Measurements from ENCODE around the gene COX8A. TPM values are rescaled to one million over a fixed set of nuclear protein-coding genes. Genes with fewer than 3 reads are reported as not detected.

The COX8A gene
- total and polyA plus RNA-seq, 10 donors = 181 to 698 (median 324) TPM

- H3K4me1 ChIP-seq = peaks cover 10 to 30% (median 21%) of the 10 kb centered on the region in 6 donors
- H3K9me3 ChIP-seq = no peaks in the 10 kb centered on the region
- no peak overlapping the region for H3K27ac ChIP-seq
- TF ChIP-seq POLR2AphosphoS5 (IDR thresholded peaks at IDR 0.05) (no peak), POLR2A (IDR thresholded peaks at IDR 0.05) (no peak), CTCF (IDR thresholded peaks at IDR 0.05 in 8 of 11, conservative IDR thresholded peaks at IDR 0.05 in 3 of 11) (no peak)
- H3K36me3 ChIP-seq = no peaks in the 10 kb centered on the region
- intact Hi-C loops (cut with DNase I; ENCODE audit: low total_unique reads) = no loop called here
- H3K4me3 ChIP-seq = no peak overlapping the region
- 93 to 98% (median 95%) methylated on average over 8 of the region's 8 CpGs for WGBS, 5 donors
- peaks cover 0 to 31% (median 0%) of the 10 kb centered on the region in 7 donors for H3K27me3 ChIP-seq (replicated peaks in 1 of 7)
- no peak for DNase-seq
Measured at GRCh38 chr11:64011371-64011770, 37.0 kb downstream of the COX8A start.

GRCh38 chr11:64013141-64013896, 38.9 kb downstream of the COX8A start:
- H3K9me3 ChIP-seq = no peaks in the 10 kb centered on the region
- H3K36me3 ChIP-seq = no peaks in the 10 kb centered on the region
- 89 to 94% (median 92%) methylated on average over 16 of the region's 16 CpGs for WGBS, 5 donors
- DNase-seq = no peak
- H3K4me3 ChIP-seq = no peak overlapping the region
- H3K4me1 ChIP-seq = peaks cover 0 to 11% (median 4%) of the 10 kb centered on the region in 6 donors
- no peak overlapping the region for H3K27ac ChIP-seq
- intact Hi-C loops (cut with DNase I; ENCODE audit: low total_unique reads) = no loop called here
- H3K27me3 ChIP-seq (replicated peaks in 1 of 7) = peaks cover 0 to 11% (median 0%) of the 10 kb centered on the region in 7 donors
- no peak for TF ChIP-seq POLR2AphosphoS5 (IDR thresholded peaks at IDR 0.05)
- TF ChIP-seq POLR2A (IDR thresholded peaks at IDR 0.05) = no peak
- no peak for TF ChIP-seq CTCF (IDR thresholded peaks at IDR 0.05 in 8 of 11, conservative IDR thresholded peaks at IDR 0.05 in 3 of 11)

GRCh38 chr11:64014356-64014755, 39.9 kb downstream of the COX8A start:
- Histone ChIP-seq H3K36me3 (no peaks in the 10 kb centered on the region), H3K4me3 (no peak overlapping the region), H3K27ac (no peak overlapping the region), H3K4me1 (peaks cover 0 to under 1% (median 0%) of the 10 kb centered on the region in 6 donors), H3K27me3 (replicated peaks in 1 of 7) (peaks cover 0 to 3% (median 0%) of the 10 kb centered on the region in 7 donors), H3K9me3 (no peaks in the 10 kb centered on the region)
- TF ChIP-seq POLR2AphosphoS5 (IDR thresholded peaks at IDR 0.05) (no peak), CTCF (IDR thresholded peaks at IDR 0.05 in 8 of 11, conservative IDR thresholded peaks at IDR 0.05 in 3 of 11) (no peak), POLR2A (IDR thresholded peaks at IDR 0.05) (no peak)
- 91 to 96% (median 93%) methylated on average over 8 to 11 of the region's 11 CpGs for WGBS, 5 donors
- intact Hi-C loops (cut with DNase I; ENCODE audit: low total_unique reads) = no loop called here
- DNase-seq = no peak

DNA sequence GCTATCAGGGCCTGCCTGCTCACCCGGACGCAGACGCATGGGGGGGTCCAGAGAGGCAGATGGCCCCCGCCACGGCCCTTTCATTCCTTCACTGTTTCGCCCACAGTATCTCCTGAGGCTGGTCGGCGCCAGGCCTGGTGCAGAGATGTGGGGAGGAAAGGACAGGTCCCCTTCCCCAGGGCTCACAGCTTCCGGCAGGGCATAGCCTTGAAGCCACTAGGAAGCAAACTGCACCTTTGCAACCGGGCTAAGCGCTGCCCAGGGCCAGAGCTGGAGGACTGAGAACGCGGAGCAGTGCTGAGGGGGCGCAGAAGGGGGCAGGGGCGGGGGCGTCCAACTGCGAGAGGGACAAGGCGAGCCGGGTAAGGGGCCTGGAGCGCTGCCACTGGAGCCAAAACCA, 41.1 kb downstream of the COX8A start:
- Histone ChIP-seq H3K9me3 (no peaks in the 10 kb centered on the region), H3K27ac (no peak overlapping the region), H3K27me3 (replicated peaks in 1 of 7) (no peaks in the 10 kb centered on the region), H3K36me3 (no peaks in the 10 kb centered on the region), H3K4me3 (no peak overlapping the region), H3K4me1 (no peaks in the 10 kb centered on the region)
- DNase-seq = no peak
- 83 to 89% (median 85%) methylated on average over 18 to 20 of the region's 20 CpGs for WGBS, 5 donors
- TF ChIP-seq POLR2A (IDR thresholded peaks at IDR 0.05) (no peak), CTCF (IDR thresholded peaks at IDR 0.05 in 8 of 11, conservative IDR thresholded peaks at IDR 0.05 in 3 of 11) (no peak), POLR2AphosphoS5 (IDR thresholded peaks at IDR 0.05) (no peak)
- intact Hi-C loops (cut with DNase I; ENCODE audit: low total_unique reads) = no loop called here
